Measurements from ENCODE around the gene DHRS1.

The DHRS1 gene

DNA sequence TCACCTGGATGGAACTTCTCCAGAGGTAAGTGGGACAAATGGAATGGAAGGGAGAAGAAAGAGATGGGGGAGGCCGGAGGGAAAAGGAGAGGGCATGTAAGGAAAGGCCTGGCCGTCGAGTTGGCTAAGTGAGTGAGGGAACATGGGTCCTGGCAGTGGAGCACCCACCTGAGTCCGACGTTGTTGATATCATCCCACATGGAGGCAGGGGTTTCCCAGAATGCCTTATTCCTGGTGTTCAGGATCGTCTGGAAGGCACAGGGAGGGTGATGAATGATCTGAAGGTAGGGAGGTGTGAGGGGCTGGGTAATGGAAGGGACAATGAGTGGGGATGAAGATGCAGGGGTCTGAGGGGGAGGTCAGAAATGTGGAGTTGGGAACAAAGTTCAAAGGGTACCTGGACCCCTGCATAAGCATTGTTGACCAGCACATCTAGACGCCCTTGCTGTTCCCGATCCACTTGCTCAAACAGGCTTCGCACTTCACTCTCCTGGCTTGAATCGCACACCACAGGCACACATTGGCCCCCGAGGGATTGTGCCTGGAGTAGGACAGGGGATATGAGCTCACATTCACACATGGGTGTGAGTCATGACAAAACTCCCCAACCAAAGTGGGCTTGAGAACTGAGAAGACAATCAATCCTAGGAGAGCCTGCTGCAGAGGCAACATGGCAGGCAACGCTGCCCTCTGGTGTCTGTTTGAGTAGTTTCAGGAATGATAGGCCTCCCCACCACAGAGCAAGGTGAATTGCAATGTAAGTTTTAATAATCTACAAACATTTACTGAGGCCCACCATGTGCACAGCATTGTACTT is 3.0 kb downstream of the DHRS1 start (continued):
- TF ChIP-seq, protein P1, sequence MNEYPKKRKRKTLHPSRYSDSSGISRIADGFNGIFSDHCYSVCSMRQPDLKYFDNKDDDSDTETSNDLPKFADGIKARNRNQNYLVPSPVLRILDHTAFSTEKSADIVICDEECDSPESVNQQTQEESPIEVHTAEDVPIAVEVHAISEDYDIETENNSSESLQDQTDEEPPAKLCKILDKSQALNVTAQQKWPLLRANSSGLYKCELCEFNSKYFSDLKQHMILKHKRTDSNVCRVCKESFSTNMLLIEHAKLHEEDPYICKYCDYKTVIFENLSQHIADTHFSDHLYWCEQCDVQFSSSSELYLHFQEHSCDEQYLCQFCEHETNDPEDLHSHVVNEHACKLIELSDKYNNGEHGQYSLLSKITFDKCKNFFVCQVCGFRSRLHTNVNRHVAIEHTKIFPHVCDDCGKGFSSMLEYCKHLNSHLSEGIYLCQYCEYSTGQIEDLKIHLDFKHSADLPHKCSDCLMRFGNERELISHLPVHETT (tag by site-specific recombination; IDR thresholded peaks at IDR 0.05), result peak; percentile 61; the same call in 1 of the 2 replicates
- TF ChIP-seq, protein P2, sequence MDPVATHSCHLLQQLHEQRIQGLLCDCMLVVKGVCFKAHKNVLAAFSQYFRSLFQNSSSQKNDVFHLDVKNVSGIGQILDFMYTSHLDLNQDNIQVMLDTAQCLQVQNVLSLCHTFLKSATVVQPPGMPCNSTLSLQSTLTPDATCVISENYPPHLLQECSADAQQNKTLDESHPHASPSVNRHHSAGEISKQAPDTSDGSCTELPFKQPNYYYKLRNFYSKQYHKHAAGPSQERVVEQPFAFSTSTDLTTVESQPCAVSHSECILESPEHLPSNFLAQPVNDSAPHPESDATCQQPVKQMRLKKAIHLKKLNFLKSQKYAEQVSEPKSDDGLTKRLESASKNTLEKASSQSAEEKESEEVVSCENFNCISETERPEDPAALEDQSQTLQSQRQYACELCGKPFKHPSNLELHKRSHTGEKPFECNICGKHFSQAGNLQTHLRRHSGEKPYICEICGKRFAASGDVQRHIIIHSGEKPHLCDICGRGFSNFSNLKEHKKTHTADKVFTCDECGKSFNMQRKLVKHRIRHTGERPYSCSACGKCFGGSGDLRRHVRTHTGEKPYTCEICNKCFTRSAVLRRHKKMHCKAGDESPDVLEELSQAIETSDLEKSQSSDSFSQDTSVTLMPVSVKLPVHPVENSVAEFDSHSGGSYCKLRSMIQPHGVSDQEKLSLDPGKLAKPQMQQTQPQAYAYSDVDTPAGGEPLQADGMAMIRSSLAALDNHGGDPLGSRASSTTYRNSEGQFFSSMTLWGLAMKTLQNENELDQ (tag by site-specific recombination; IDR thresholded peaks at IDR 0.05; ENCODE audit: low read depth), result no peak
- TF ChIP-seq, protein P3, sequence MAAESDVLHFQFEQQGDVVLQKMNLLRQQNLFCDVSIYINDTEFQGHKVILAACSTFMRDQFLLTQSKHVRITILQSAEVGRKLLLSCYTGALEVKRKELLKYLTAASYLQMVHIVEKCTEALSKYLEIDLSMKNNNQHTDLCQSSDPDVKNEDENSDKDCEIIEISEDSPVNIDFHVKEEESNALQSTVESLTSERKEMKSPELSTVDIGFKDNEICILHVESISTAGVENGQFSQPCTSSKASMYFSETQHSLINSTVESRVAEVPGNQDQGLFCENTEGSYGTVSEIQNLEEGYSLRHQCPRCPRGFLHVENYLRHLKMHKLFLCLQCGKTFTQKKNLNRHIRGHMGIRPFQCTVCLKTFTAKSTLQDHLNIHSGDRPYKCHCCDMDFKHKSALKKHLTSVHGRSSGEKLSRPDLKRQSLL (tag by site-specific recombination; IDR thresholded peaks at IDR 0.05), result no peak

DNA sequence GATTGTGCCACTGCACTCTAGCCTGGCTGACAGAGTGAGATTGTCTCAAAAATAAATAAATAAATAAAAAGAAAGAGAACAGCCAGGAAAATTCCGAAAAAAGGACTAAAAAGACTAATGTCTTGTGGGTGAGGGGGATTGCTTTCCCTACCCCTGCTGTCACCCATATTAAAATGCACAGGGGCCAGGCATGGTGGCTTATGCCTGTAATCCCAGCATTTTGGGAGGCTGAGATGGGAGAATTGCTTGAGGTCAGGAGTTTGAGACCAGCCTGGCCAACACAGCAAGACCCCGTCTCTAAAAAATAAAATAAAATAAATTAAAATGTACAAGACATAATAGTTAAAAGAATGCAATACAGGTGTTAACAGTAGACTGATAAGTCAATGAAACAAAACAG is 6.1 kb downstream of the DHRS1 start:
- Histone ChIP-seq H3K27ac (ENCODE audit: extremely low read depth, low read depth, low read length) (no peak overlapping the region), H3K9me3 (ENCODE audit: control insufficient read depth, insufficient read depth, low read depth, low read length) (no peaks in the 10 kb centered on the region), H3K4me1 (ENCODE audit: control insufficient read depth, insufficient read depth, low read length) (peaks cover 3% of the 10 kb centered on the region; the same call in 1 of the 2 replicates), H3K36me3 (ENCODE audit: control insufficient read depth in 2 of 2, insufficient read depth in 1 of 2, low read length in 2 of 2) (peaks cover 10 to 61% of the 10 kb centered on the region in 2 experiments), H3K4me3 (ENCODE audit: low read depth, low read length) (no peak overlapping the region)
- CTCF ChIA-PET, result interaction anchor here (1.0 to 1.3 kb wide), 3 partner anchors 20 to 51 kb away, joined by 5 to 6 read pairs (median 6); partner anchors contain the start of gene TINF2
- POLR2A ChIA-PET, result interaction anchor here (2.0 kb wide), 1 partner anchor 51 kb away, joined by 8 read pairs; the partner anchor contains the start of gene TINF2
- TF ChIP-seq ZNF121 (tag by site-specific recombination; IDR thresholded peaks at IDR 0.05) (peak; percentile 64; the same call in 1 of the 2 replicates), ZNF239 (tag by site-specific recombination; IDR thresholded peaks at IDR 0.05) (no peak)

DNA sequence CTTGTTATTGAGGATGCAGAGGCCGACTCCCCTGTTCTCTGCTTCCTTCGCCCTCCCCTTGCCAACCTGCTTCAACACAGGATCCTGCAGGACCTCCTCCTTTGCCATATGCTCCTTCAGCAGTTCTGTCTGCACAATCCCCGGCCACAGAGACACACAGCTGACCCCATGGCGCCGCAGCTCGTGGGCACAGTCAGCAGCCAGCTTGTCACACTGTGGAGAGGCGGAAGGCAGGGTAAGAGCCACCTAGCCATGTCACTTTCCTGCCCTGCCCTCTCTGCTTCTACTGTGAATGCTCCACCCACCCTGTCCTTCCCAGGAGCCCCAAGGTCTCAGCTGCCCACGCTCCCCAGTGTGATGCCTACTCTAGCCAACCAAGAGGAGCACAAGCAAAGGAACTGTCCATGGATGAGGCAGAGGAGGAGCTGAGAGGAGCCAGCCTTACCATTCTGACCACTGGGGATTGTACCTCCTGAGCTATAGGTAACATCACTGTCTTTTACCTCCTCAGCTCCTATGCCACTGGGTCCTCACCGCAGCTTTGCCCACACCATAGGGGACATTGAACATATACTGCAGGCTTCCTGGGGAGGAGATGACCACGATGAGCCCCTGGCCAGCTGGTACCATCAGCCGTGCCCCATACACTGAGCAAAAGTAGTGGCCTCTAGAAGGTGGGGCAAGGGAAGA is 7.3 kb downstream of the DHRS1 start:
- H3K4me3 ChIP-seq (ENCODE audit: low read depth, low read length), result no peak overlapping the region
- H3K27ac ChIP-seq (ENCODE audit: extremely low read depth, low read depth, low read length), result no peak overlapping the region
- CTCF ChIA-PET, result interaction anchor here (1.0 to 1.6 kb wide), 6 partner anchors 15 to 139 kb away, joined by 5 to 7 read pairs (median 6); partner anchors contain the start of genes CIDEB and TINF2
- TF ChIP-seq ZNF768 (tag by site-specific recombination; IDR thresholded peaks at IDR 0.05), result no peak
- 0 out of 2 replicates have a peak, but pooled peaks have one; percentile 19 for TF ChIP-seq EGR2 (tag by site-specific recombination; IDR thresholded peaks at IDR 0.05; ENCODE audit: low read depth)
- no peaks in the 10 kb centered on the region for H3K9me3 ChIP-seq (ENCODE audit: control insufficient read depth, insufficient read depth, low read depth, low read length)
- peaks cover 10 to 61% of the 10 kb centered on the region in 2 experiments for H3K36me3 ChIP-seq (ENCODE audit: control insufficient read depth in 2 of 2, insufficient read depth in 1 of 2, low read length in 2 of 2)
- POLR2A ChIA-PET, result interaction anchor here (0.9 to 2.0 kb wide), 2 partner anchors 21 to 50 kb away, joined by 3 to 8 read pairs; partner anchors contain the start of genes RABGGTA and TINF2
- peaks cover 3% of the 10 kb centered on the region; the same call in 1 of the 2 replicates for H3K4me1 ChIP-seq (ENCODE audit: control insufficient read depth, insufficient read depth, low read length)

DNA sequence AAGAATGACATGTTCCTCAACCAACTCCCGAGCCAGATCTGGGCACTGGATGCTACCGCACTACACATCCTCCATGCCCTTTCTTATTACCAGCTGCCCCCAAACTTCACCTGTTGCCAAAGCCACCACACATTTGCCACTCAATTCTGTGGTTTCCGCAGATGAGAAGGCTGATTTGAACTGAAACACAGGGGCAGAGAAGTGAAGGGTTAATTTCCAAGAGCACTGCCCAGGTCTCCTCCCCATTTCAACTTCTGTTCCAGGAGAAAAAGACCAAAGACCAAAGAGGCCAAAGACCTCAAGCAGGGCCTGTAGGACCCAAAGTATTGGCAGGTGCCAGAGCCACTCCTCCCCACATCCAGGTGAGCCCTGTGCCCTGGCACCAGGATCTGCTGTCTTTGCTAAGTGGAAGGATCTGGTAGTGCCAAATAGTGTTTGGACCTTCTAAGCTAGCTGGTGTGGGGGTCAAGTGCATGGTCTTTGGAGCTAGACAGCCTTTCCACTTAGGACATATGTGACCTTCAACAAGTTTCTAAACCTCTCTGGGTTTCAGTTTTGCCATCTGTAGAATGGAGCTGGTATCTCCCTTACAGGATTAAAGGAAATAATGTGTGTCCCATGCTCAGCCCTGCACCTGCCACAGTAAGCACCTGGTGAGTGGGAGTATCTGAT is 8.0 kb downstream of the DHRS1 start:
- peaks cover under 1% of the 10 kb centered on the region; the same call in 1 of the 2 replicates for H3K4me1 ChIP-seq (ENCODE audit: control insufficient read depth, insufficient read depth, low read length)
- ChIA-PET POLR2A (interaction anchor here (0.9 to 2.0 kb wide), 2 partner anchors 21 to 49 kb away, joined by 3 to 8 read pairs; partner anchors contain the start of genes RABGGTA and TINF2), CTCF (interaction anchor here (1.2 to 1.6 kb wide), 3 partner anchors 16 to 140 kb away, joined by 6 to 7 read pairs (median 6); partner anchors contain the start of genes CIDEB and TINF2)
- no peak overlapping the region for H3K4me3 ChIP-seq (ENCODE audit: low read depth, low read length)
- H3K27ac ChIP-seq (ENCODE audit: extremely low read depth, low read depth, low read length), result no peak overlapping the region
- no peaks in the 10 kb centered on the region for H3K9me3 ChIP-seq (ENCODE audit: control insufficient read depth, insufficient read depth, low read depth, low read length)
- H3K36me3 ChIP-seq (ENCODE audit: control insufficient read depth in 2 of 2, insufficient read depth in 1 of 2, low read length in 2 of 2), result peaks cover 10 to 56% of the 10 kb centered on the region in 2 experiments
- TF ChIP-seq ZNF610 (tag by site-specific recombination; IDR thresholded peaks at IDR 0.05; ENCODE audit: borderline replicate concordance), result no peak
- TF ChIP-seq, protein P4, sequence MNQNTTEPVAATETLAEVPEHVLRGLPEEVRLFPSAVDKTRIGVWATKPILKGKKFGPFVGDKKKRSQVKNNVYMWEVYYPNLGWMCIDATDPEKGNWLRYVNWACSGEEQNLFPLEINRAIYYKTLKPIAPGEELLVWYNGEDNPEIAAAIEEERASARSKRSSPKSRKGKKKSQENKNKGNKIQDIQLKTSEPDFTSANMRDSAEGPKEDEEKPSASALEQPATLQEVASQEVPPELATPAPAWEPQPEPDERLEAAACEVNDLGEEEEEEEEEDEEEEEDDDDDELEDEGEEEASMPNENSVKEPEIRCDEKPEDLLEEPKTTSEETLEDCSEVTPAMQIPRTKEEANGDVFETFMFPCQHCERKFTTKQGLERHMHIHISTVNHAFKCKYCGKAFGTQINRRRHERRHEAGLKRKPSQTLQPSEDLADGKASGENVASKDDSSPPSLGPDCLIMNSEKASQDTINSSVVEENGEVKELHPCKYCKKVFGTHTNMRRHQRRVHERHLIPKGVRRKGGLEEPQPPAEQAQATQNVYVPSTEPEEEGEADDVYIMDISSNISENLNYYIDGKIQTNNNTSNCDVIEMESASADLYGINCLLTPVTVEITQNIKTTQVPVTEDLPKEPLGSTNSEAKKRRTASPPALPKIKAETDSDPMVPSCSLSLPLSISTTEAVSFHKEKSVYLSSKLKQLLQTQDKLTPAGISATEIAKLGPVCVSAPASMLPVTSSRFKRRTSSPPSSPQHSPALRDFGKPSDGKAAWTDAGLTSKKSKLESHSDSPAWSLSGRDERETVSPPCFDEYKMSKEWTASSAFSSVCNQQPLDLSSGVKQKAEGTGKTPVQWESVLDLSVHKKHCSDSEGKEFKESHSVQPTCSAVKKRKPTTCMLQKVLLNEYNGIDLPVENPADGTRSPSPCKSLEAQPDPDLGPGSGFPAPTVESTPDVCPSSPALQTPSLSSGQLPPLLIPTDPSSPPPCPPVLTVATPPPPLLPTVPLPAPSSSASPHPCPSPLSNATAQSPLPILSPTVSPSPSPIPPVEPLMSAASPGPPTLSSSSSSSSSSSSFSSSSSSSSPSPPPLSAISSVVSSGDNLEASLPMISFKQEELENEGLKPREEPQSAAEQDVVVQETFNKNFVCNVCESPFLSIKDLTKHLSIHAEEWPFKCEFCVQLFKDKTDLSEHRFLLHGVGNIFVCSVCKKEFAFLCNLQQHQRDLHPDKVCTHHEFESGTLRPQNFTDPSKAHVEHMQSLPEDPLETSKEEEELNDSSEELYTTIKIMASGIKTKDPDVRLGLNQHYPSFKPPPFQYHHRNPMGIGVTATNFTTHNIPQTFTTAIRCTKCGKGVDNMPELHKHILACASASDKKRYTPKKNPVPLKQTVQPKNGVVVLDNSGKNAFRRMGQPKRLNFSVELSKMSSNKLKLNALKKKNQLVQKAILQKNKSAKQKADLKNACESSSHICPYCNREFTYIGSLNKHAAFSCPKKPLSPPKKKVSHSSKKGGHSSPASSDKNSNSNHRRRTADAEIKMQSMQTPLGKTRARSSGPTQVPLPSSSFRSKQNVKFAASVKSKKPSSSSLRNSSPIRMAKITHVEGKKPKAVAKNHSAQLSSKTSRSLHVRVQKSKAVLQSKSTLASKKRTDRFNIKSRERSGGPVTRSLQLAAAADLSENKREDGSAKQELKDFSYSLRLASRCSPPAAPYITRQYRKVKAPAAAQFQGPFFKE (tag by site-specific recombination; IDR thresholded peaks at IDR 0.05; ENCODE audit: borderline replicate concordance), result no peak
- no peak for TF ChIP-seq YY1 (tag by site-specific recombination; IDR thresholded peaks at IDR 0.05)
- no peak for TF ChIP-seq ZNF768 (tag by site-specific recombination; IDR thresholded peaks at IDR 0.05)
- no peak for TF ChIP-seq ZNF76 (tag by site-specific recombination; IDR thresholded peaks at IDR 0.05; ENCODE audit: borderline replicate concordance, low read depth)
- TF ChIP-seq HOXC10 (CRISPR knock-in tag; IDR thresholded peaks at IDR 0.05), result no peak

Data from HEK293 (cell line).